Astrocyte (in vitro differentiated cells and primary cell): ENCODE data around the gene KMT2C.

ENCODE experiments used
- CTCF ChIP-seq: IDR thresholded peaks from 2 replicates; pipeline ENCODE4 v1.5.1; 2011; ENCODE audit warnings: low read depth, mild to moderate bottlenecking, inconsistent platforms, low read length, moderate library complexity; ENCODE audit not compliant: insufficient read depth
- EZH2 ChIP-seq: IDR thresholded peaks from 2 replicates; pipeline ENCODE4 v1.6.1; 2012; ENCODE audit warnings: mild to moderate bottlenecking, low read length, inconsistent platforms; ENCODE audit not compliant: insufficient read depth

GRCh38 chr7:152152267-152152666 is 283.5 kb downstream of the KMT2C start:
- TF ChIP-seq CTCF, result no peak
- no peak for TF ChIP-seq EZH2
